ENCODE data around the gene SLC22A17.

The SLC22A17 gene

GRCh38 chr14:23384364-23385080 is 31.8 kb upstream of the SLC22A17 start:
- Histone ChIP-seq H3K27me3 (replicated peaks; ENCODE audit: control insufficient read depth, insufficient read depth, low read length) (no peaks in the 10 kb centered on the region; the same call in 1 of the 2 replicates), H3K4me3 (replicated peaks; ENCODE audit: low read depth, low read length) (no peak overlapping the region), H3K36me3 (ENCODE audit: control insufficient read depth, insufficient read depth, low read length) (no peaks in the 10 kb centered on the region)
- TF ChIP-seq CTCF (IDR thresholded peaks at IDR 0.05; ENCODE audit: insufficient read depth, low read length, poor library complexity, severe bottlenecking), result no peak
- no peak for DNase-seq (ENCODE audit: extremely low read depth, insufficient read length)

- Histone ChIP-seq H3K4me3 (replicated peaks; ENCODE audit: low read depth, low read length) (no peak overlapping the region), H3K36me3 (ENCODE audit: control insufficient read depth, insufficient read depth, low read length) (no peaks in the 10 kb centered on the region), H3K27me3 (replicated peaks; ENCODE audit: control insufficient read depth, insufficient read depth, low read length) (no peaks in the 10 kb centered on the region; the same call in 1 of the 2 replicates)
- no peak for TF ChIP-seq CTCF (IDR thresholded peaks at IDR 0.05; ENCODE audit: insufficient read depth, low read length, poor library complexity, severe bottlenecking)
- DNase-seq (ENCODE audit: extremely low read depth, insufficient read length), result no peak
Observed at GRCh38 chr14:23382731-23383440, 30.2 kb upstream of the SLC22A17 start.

- H3K27me3 ChIP-seq (replicated peaks; ENCODE audit: control insufficient read depth, insufficient read depth, low read length), result no peaks in the 10 kb centered on the region; the same call in none of the 2 replicates
- no peak for TF ChIP-seq CTCF (IDR thresholded peaks at IDR 0.05; ENCODE audit: insufficient read depth, low read length, poor library complexity, severe bottlenecking)
Observed at GRCh38 chr14:23382276-23382675, 29.6 kb upstream of the SLC22A17 start.

GRCh38 chr14:23381871-23382270 is 29.2 kb upstream of the SLC22A17 start:
- TF ChIP-seq CTCF (IDR thresholded peaks at IDR 0.05; ENCODE audit: insufficient read depth, low read length, poor library complexity, severe bottlenecking), result no peak
- Histone ChIP-seq H3K4me3 (replicated peaks; ENCODE audit: low read depth, low read length) (no peak overlapping the region), H3K27me3 (replicated peaks; ENCODE audit: control insufficient read depth, insufficient read depth, low read length) (no peaks in the 10 kb centered on the region; the same call in none of the 2 replicates), H3K36me3 (ENCODE audit: control insufficient read depth, insufficient read depth, low read length) (no peaks in the 10 kb centered on the region)
- DNase-seq (ENCODE audit: extremely low read depth, insufficient read length), result no peak

More at GRCh38 chr14:23382276-23382675, 29.6 kb upstream of the SLC22A17 start:
- no peak overlapping the region for H3K4me3 ChIP-seq (replicated peaks; ENCODE audit: low read depth, low read length)
- no peak for DNase-seq (ENCODE audit: extremely low read depth, insufficient read length)
- H3K36me3 ChIP-seq (ENCODE audit: control insufficient read depth, insufficient read depth, low read length), result no peaks in the 10 kb centered on the region

GRCh38 chr14:23380976-23381375 is 28.3 kb upstream of the SLC22A17 start:
- Histone ChIP-seq H3K4me3 (replicated peaks; ENCODE audit: low read depth, low read length) (no peak overlapping the region), H3K27me3 (replicated peaks; ENCODE audit: control insufficient read depth, insufficient read depth, low read length) (no peaks in the 10 kb centered on the region; the same call in none of the 2 replicates), H3K36me3 (ENCODE audit: control insufficient read depth, insufficient read depth, low read length) (no peaks in the 10 kb centered on the region)
- TF ChIP-seq CTCF (IDR thresholded peaks at IDR 0.05; ENCODE audit: insufficient read depth, low read length, poor library complexity, severe bottlenecking), result no peak
- no peak for DNase-seq (ENCODE audit: extremely low read depth, insufficient read length)
